SK-N-SH (cell line): ENCODE data around the gene ANAPC2. TPM values are rescaled to one million over a fixed set of nuclear protein-coding genes. Genes with fewer than 3 reads are reported as not detected.

ENCODE experiments used
- CTCF ChIA-PET: fragments of 300-600, 350-600 bp; formaldehyde crosslinking; extraction: SDS; loops from one replicate; lab custom pipeline; 2021; lab: Yijun Ruan, JAX
- POLR2A ChIA-PET: fragments of 350-600 bp; sonication (Branson Sonifier 250); formaldehyde crosslinking; extraction: SDS; loops from one replicate; lab custom pipeline; 2020; ENCODE audit warnings: antibody characterized with exemption, inconsistent platforms; lab: Yijun Ruan, JAX
- DNase-seq: peaks from one replicate; pipeline ENCODE4 v3.0.0; 2012
- H2AFZ ChIP-seq: fragments of 200-600 bp; sonication (generic); 2 replicates; pipeline ENCODE4 v1.8.1; 2016; ENCODE audit warnings: antibody characterized with exemption, mild to moderate bottlenecking, low read depth
- H3F3A ChIP-seq: fragments of 200-600 bp; sonication (generic); replicated peaks from 2 replicates; pipeline ENCODE3; 2016; ENCODE audit warnings: antibody characterized with exemption, mild to moderate bottlenecking; ENCODE audit not compliant: insufficient read depth
- H3K27ac ChIP-seq, 2 experiments: fragments of 200-500 bp in 1 of 2; fragments of 200-600 bp in 1 of 2; sonication (Bioruptor generic) in 1 of 2; sonication (generic), shearing (Covaris generic) in 1 of 2; 2 replicates each; pipeline versions ENCODE4 v1.5.1 to v1.6.1; 2014 to 2016; ENCODE audit warnings: low read depth in 2 of 2, inconsistent platforms in 1 of 2, low read length in 1 of 2, mild to moderate bottlenecking in 1 of 2, mixed read lengths in 1 of 2
- H3K27me3 ChIP-seq: fragments of 200-600 bp; sonication (generic), shearing (Covaris generic); 2 replicates; pipeline ENCODE4 v1.6.1; 2016; ENCODE audit warnings: mixed run types; ENCODE audit not compliant: insufficient read depth
- H3K36me3 ChIP-seq, 2 experiments: fragments of 200-500 bp in 1 of 2; fragments of 200-600 bp in 1 of 2; sonication (Bioruptor generic) in 1 of 2; sonication (generic) in 1 of 2; replicated peaks in 1 of 2; 2 replicates each; pipeline versions ENCODE3 to v1.5.1; 2014 to 2016; ENCODE audit warnings: low read length in 1 of 2, mild to moderate bottlenecking in 1 of 2; ENCODE audit not compliant: insufficient read depth in 2 of 2, control insufficient read depth in 1 of 2
- H3K4me1 ChIP-seq, 2 experiments: fragments of 200-500 bp in 1 of 2; fragments of 200-600 bp in 1 of 2; sonication (Bioruptor generic) in 1 of 2; sonication (generic), shearing (Covaris generic) in 1 of 2; 2 replicates each; pipeline versions ENCODE4 v1.5.1 to v1.6.1; 2014 to 2016; ENCODE audit warnings: low read depth in 1 of 2, low read length in 1 of 2, mixed run types in 1 of 2; ENCODE audit not compliant: insufficient read depth in 2 of 2, control insufficient read depth in 1 of 2
- H3K4me2 ChIP-seq: fragments of 200-600 bp; sonication (generic), shearing (Covaris generic); 2 replicates; pipeline ENCODE4 v1.6.1; 2017; ENCODE audit warnings: mixed run types
- H3K4me3 ChIP-seq, 2 experiments: fragments of 200-500 bp in 1 of 2; fragments of 200-600 bp in 1 of 2; sonication (Bioruptor generic) in 1 of 2; sonication (generic), shearing (Covaris generic) in 1 of 2; 2 replicates each; pipeline versions ENCODE4 v1.5.1 to v1.8.1; 2014 to 2016; ENCODE audit warnings: low read depth in 2 of 2, inconsistent platforms in 1 of 2, low read length in 1 of 2, mild to moderate bottlenecking in 1 of 2, mixed read lengths in 1 of 2, moderate library complexity in 1 of 2
- H3K79me2 ChIP-seq: fragments of 200-600 bp; sonication (generic); 2 replicates; pipeline ENCODE4 v1.8.1; 2017; ENCODE audit warnings: mild to moderate bottlenecking; ENCODE audit not compliant: insufficient read depth
- H3K9ac ChIP-seq: fragments of 200-600 bp; sonication (generic); 2 replicates; pipeline ENCODE4 v1.6.1; 2017; ENCODE audit warnings: mixed run types
- H3K9me2 ChIP-seq: fragments of 200-600 bp; sonication (generic); 2 replicates; pipeline ENCODE4 v1.6.1; 2017; ENCODE audit warnings: mixed run types
- H3K9me3 ChIP-seq: fragments of 200-600 bp; sonication (generic); 2 replicates; pipeline ENCODE4 v1.6.1; 2017; ENCODE audit warnings: mixed run types, mild to moderate bottlenecking, moderate library complexity
- H4K20me1 ChIP-seq: fragments of 200-600 bp; sonication (generic); 2 replicates; pipeline ENCODE4 v1.6.1; 2017; ENCODE audit warnings: mild to moderate bottlenecking, mixed run types; ENCODE audit not compliant: insufficient read depth
- CHD2 ChIP-seq: fragments of 150-350 bp; IDR thresholded peaks from 2 replicates; pipeline ENCODE4 v1.6.1; 2018; ENCODE audit warnings: low read length; ENCODE audit not compliant: partially characterized antibody
- ELF1 ChIP-seq: IDR thresholded peaks from 2 replicates; pipeline ENCODE4 v1.4.0; 2012
- EP300 ChIP-seq, 2 experiments: IDR thresholded peaks; 2 replicates each; pipeline versions ENCODE4 v1.4.0 to v1.6.1; 2012; ENCODE audit warnings: borderline replicate concordance in 1 of 2, low read depth in 1 of 2, low read length in 1 of 2
- EZH2phosphoT487 ChIP-seq: fragments of 200-600 bp; sonication (generic); IDR thresholded peaks from 2 replicates; pipeline ENCODE4 v1.6.1; 2017; ENCODE audit warnings: low read depth, mixed run types, mild to moderate bottlenecking, antibody characterized with exemption, moderate library complexity, borderline replicate concordance
- FOXJ3 ChIP-seq: sonication (generic); formaldehyde crosslinking; IDR thresholded peaks from 2 replicates; pipeline ENCODE4 v1.5.1; 2020; ENCODE audit warnings: mild to moderate bottlenecking, missing genetic modification reagents
- GATA2 ChIP-seq: sonication (generic); formaldehyde crosslinking; IDR thresholded peaks from 2 replicates; pipeline ENCODE4 v1.5.0; 2020; ENCODE audit warnings: mild to moderate bottlenecking, missing genetic modification reagents
- NRF1 ChIP-seq: IDR thresholded peaks from 2 replicates; pipeline ENCODE4 v1.6.1; 2012; ENCODE audit warnings: low read depth, mild to moderate bottlenecking, low read length
- POLR2AphosphoS5 ChIP-seq: IDR thresholded peaks from 2 replicates; pipeline ENCODE4 v1.6.1; 2012; ENCODE audit warnings: low read depth, low read length
- RXRA ChIP-seq: IDR thresholded peaks from 2 replicates; pipeline ENCODE4 v1.4.0; 2012; ENCODE audit warnings: low read depth, mild to moderate bottlenecking, borderline replicate concordance
- SIN3A ChIP-seq: IDR thresholded peaks from 2 replicates; pipeline ENCODE4 v1.6.1; 2012; ENCODE audit warnings: low read depth, mild to moderate bottlenecking, low read length, moderate library complexity, borderline replicate concordance
- TEAD4 ChIP-seq: IDR thresholded peaks from 2 replicates; pipeline ENCODE4 v1.4.0; 2012; ENCODE audit warnings: mild to moderate bottlenecking, borderline replicate concordance; ENCODE audit not compliant: insufficient read depth
- USF2 ChIP-seq: fragments of 150-350 bp; IDR thresholded peaks from 2 replicates; pipeline ENCODE4 v1.6.1; 2017; ENCODE audit warnings: antibody characterized with exemption, low read length, low read depth, borderline replicate concordance
- YY1 ChIP-seq: IDR thresholded peaks from 2 replicates; pipeline ENCODE4 v1.4.0; 2012; ENCODE audit warnings: low read depth, mild to moderate bottlenecking
- ZBTB33 ChIP-seq: IDR thresholded peaks from 2 replicates; pipeline ENCODE4 v1.4.0; 2012; ENCODE audit warnings: low read depth, borderline replicate concordance
- whole genome bisulfite sequencing: methylation state at CpG from one replicate; pipeline ENCODE4 v1.1.6; 2017; ENCODE audit warnings: low lambda C conversion rate; 5-methylcytosine and 5-hydroxymethylcytosine counted together
- polyA plus RNA-seq, 3 experiments: library from polyadenylated mRNA; depleted of rRNA; stranded (reverse); fragments of >200 nt; gene quantifications; 2 replicates each; pipeline ENCODE4 v1.2.3, GENCODE V29; 2012
- TF ChIP-seq, protein P1 (sequence below): IDR thresholded peaks from 2 replicates; pipeline ENCODE4 v1.4.0; 2012; ENCODE audit warnings: low read depth

Gene ANAPC2
- polyA plus RNA-seq, 1 of the 3 experiments (the other 2 are of a cell fraction) = 35.1 TPM

DNA sequence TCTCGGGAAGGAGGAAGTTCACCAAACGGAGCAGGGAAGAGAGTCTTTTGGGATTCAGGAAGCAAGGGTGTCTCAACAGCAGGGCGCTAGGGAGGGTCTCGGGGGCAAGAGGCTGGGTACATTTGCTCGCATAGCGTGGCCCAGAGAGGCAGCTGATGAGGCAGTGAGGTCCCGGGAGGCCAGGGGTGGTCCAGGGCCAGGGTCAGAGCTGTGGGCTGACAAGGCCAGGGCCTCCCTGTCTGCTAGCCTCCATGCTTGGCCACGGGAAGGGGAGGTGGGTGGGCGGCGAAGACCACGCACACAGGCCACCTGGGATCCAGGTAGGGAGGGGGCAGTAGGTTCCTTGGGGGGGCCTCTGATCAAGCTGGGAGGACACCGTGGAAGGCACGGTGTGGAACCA, 23.2 kb upstream of the ANAPC2 start:
- DNase-seq = no peak
- H3K4me2 ChIP-seq = no peak overlapping the region
- CTCF ChIA-PET = interaction anchor here (1.2 to 3.6 kb wide), 3 partner anchors 16 to 89 kb away, joined by 3 to 13 read pairs (median 4); partner anchors contain the start of gene RNF224
- no peak for TF ChIP-seq ELF1
- TF ChIP-seq SIN3A = no peak
- no peak for TF ChIP-seq EP300 (IDR thresholded peaks at IDR 0.05; ENCODE audit: borderline replicate concordance in 1 of 2, low read depth in 1 of 2, low read length in 1 of 2)
- TF ChIP-seq GATA2 (CRISPR knock-in tag) = no peak
- no peak for TF ChIP-seq ZBTB33
- no peak for TF ChIP-seq EZH2phosphoT487
- no peak for TF ChIP-seq TEAD4
- TF ChIP-seq POLR2AphosphoS5 = no peak
- no peak for TF ChIP-seq CHD2
- TF ChIP-seq, all 33 proteins: peak for 0
- no peak overlapping the region for H2AFZ ChIP-seq
- no peaks in the 10 kb centered on the region for H3K27me3 ChIP-seq
- H3K4me3 ChIP-seq = no peak overlapping the region
- POLR2A ChIA-PET = no interaction called here
- H3K36me3 ChIP-seq = peaks cover 0 to 14% of the 10 kb centered on the region in 2 experiments
- 92% methylated on average over 10 of the region's 13 CpGs for WGBS
- H3K27ac ChIP-seq = no peak overlapping the region
- no peaks in the 10 kb centered on the region for H3F3A ChIP-seq
- peaks cover 17% of the 10 kb centered on the region for H3K79me2 ChIP-seq
- H3K9me2 ChIP-seq = no peaks in the 10 kb centered on the region
- no peaks in the 10 kb centered on the region for H3K9me3 ChIP-seq
- no peak overlapping the region for H3K9ac ChIP-seq
- no peaks in the 10 kb centered on the region for H4K20me1 ChIP-seq
- peaks cover 3 to 7% of the 10 kb centered on the region in 2 experiments for H3K4me1 ChIP-seq

GRCh38 chr9:137206602-137207001, 18.2 kb upstream of the ANAPC2 start:
- ChIA-PET POLR2A (interaction anchor here (1.4 kb wide), 1 partner anchor 18 kb away, joined by 3 read pairs; the partner anchor contains the start of genes ANAPC2 and SSNA1), CTCF (interaction anchor here (0.6 to 1.4 kb wide), 4 partner anchors 10 to 239 kb away, joined by 3 to 6 read pairs (median 4); partner anchors contain the start of genes ANAPC2, RNF224 and SSNA1)
- no peak overlapping the region for H2AFZ ChIP-seq
- H3K4me2 ChIP-seq = peak overlapping the region; percentile 100
- H4K20me1 ChIP-seq = no peaks in the 10 kb centered on the region
- no peak for DNase-seq
- no peaks in the 10 kb centered on the region for H3K9me3 ChIP-seq
- H3K9me2 ChIP-seq = no peaks in the 10 kb centered on the region
- peaks cover 11 to 32% of the 10 kb centered on the region in 2 experiments for H3K4me1 ChIP-seq
- H3K27me3 ChIP-seq = no peaks in the 10 kb centered on the region
- H3F3A ChIP-seq = peaks cover 9% of the 10 kb centered on the region
- TF ChIP-seq USF2 = no peak
- no peak for TF ChIP-seq ZBTB33
- TF ChIP-seq, protein P1, sequence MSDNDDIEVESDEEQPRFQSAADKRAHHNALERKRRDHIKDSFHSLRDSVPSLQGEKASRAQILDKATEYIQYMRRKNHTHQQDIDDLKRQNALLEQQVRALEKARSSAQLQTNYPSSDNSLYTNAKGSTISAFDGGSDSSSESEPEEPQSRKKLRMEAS = no peak
- no peak for TF ChIP-seq RXRA
- no peak for TF ChIP-seq NRF1
- TF ChIP-seq POLR2AphosphoS5 = no peak
- TF ChIP-seq SIN3A = no peak
- no peak for TF ChIP-seq FOXJ3 (CRISPR knock-in tag)
- TF ChIP-seq YY1 = no peak
- TF ChIP-seq, all 33 proteins: peak for 0
- 62% methylated on average over 7 of the region's 7 CpGs for WGBS
- no peaks in the 10 kb centered on the region for H3K36me3 ChIP-seq
- H3K27ac ChIP-seq = no peak overlapping the region
- H3K9ac ChIP-seq = peak overlapping the region; percentile 99
- H3K79me2 ChIP-seq = peaks cover 64% of the 10 kb centered on the region
- H3K4me3 ChIP-seq = peak overlapping the region; percentile 87 to 100
